RKO (cell line): Measurements from ENCODE around the gene MPP4.

ENCODE experiments used
- DNase-seq: peaks from one replicate; pipeline ENCODE4 v3.0.0-alpha.2; 2016; ENCODE audit warnings: low spot score

The MPP4 gene

GRCh38 chr2:201622306-201622970 is 76.0 kb downstream of the MPP4 start:
- DNase-seq = no peak

- DNase-seq = no peak
Measured at GRCh38 chr2:201621293-201621999, 77.0 kb downstream of the MPP4 start.

DNA sequence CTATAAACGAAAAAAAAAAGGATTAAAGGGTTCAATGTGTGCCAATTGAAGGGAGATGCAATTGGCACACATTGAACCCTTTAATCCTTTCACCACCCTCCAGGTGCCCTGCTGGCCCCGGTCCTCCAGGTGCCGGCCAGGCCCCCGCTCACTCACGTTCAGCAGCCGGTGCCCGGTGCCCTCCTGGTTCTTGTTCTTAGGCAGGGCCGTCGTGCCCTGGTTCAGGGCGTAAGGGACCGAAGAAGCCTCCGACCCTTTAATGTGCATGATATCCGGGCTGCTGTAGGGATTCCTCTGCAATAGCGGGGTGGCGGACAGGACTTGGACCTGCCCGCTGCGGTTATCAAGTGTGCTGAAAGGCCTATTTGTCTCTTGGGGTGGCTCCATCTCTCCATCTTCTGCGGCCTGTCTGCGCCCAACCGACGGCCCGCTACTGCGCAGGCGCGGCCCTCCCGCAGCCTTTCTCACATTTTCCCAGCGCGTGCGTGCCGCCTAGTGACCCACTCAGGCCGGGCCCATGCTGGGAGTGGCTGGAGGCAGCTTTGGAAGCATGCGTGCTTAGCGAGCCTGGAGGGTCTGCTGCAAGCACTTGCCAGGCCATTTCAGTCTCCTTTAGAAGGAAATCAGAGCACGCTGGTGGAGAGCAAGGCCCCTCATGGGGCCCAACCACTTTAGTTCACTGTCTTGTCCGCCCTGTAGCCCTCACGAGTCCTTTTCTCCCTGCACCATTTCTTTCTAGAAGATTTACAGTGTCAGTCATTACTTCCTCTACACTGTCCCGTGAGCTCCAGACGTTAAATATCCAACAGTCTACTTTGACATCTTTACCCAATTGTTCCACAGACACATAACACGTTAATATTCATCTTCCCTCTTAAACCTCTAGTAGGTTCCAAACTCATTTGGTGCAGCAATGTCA is 79.4 kb downstream of the MPP4 start:
- DNase-seq = no peak

DNA sequence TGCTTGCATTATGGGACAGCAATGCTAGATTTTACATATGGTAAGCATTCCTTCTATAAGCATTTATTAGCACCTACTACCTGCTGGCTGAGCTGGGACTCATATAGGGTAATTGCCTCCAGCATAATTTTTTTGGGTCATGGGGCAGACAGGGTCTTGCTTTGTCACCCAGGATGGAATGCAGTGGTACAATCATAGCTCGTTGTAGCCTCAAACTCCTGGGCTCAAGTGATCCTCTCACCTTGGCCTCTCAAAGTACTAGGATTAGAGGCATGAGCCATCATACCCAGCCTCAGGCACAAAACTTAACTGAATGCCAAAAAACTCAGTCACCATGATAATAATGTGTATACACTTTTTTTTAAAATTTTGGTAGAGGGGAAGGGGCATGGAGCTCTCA is 90.4 kb downstream of the MPP4 start:
- DNase-seq = no peak

- no peak for DNase-seq
Measured at GRCh38 chr2:201607568-201607967, 90.9 kb downstream of the MPP4 start.

GRCh38 chr2:201600906-201601305 is 97.5 kb downstream of the MPP4 start:
- DNase-seq = no peak

- DNase-seq = no peak
Measured at GRCh38 chr2:201597397-201597796, 101.0 kb downstream of the MPP4 start.
